GM19372 (cell line): Measurements from ENCODE around the gene SAA1.
"Not testable (repeated sequence)": the region's sequence is repeated elsewhere in the genome, so short reads cannot be mapped to it uniquely, and the experiment has no call there.

ENCODE experiments used
- ATAC-seq: cut with Tn5 transposase; IDR thresholded peaks from one replicate; pipeline ENCODE4 v1.9.1; 2021; ENCODE audit warnings: mild to moderate bottlenecking, low read depth, moderate library complexity; ENCODE audit not compliant: unreplicated experiment

The SAA1 gene

DNA sequence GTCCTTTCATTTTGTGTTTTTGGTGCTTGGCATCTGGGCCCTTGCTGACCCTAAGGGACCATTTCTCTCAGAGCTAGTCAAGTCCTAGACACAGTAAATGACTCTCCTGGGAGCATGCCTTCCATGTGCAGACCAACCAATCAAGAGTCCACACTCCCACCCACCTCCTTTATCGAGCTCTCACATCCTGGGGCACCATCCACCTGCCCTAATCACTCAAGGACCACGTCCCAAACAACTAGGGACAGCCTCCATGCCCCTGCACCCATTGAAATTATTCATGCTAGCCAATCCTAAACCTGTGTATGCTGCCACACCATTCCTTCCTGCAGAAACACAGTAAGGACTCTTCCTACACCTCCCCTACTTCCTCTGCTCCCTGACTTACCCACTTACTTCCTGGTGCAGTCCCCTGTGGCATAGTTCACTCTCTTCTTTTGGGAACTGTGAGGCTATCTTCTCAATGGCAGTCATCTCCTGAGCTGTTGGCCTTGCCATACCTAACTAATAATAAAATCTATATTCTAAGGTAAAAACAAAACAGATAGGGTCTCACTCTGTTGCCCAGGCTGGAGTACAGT, 11.2 kb upstream of the SAA1 start:
- no peak for ATAC-seq

DNA sequence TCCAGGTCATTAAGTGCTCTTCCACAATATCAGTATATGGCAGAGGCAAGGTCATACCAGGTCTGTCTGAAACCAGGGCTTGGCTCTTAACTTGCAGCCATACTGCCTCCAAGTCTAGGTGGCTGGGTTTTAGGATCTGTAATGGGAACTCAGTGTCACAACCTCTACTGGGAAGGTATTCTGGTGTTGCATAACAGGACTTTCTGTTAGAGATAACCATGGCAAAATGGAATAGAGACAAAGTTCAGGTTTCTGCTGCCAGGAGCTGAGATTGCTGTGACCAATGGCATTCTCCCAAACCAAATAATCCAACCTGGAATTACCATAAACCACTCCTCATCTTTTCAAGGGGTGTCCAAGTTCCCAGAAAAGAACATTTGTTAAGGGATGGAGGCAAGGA, 6.8 kb upstream of the SAA1 start:
- no peak for ATAC-seq

DNA sequence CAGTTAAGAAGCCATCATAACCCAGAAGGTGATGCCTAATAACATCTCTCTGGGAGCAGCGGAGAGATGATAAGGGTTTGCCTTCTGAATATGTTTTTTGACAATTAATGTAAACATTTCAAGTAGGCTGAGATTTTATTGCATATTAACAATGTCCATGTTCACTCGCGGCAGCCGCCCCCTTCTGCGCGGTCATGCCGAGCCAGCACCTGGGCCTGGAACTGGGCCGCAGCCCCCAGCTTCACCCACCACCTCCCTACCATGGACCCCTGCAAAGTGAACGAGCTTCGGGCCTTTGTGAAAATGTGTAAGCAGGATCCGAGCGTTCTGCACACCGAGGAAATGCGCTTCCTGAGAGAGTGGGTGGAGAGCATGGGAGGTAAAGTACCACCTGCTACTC, 4.3 kb upstream of the SAA1 start:
- no peak for ATAC-seq

DNA sequence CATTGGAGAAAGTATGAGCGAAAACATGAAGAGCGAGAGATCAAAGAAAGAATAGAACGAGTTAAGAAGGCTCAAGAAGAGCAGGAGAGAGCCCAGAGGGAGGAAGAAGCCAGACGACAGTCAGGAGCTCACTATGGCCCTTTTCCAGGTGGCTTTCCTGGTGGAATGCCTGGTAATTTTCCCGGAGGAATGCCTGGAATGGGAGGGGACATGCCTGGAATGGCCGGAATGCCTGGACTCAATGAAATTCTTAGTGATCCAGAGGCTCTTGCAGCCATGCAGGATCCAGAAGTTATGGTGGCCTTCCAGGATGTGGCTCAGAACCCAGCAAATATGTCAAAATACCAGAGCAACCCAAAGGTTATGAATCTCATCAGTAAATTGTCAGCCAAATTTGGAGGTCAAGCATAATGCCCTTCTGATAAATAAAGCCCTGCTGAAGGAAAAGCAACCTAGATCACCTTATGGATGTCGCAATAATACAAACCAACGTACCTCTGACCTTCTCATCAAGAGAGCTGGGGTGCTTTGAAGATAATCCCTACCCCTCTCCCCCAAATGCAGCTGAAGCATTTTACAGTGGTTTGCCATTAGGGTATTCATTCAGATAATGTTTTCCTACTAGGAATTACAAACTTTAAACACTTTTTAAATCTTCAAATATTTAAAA, 3.2 kb upstream of the SAA1 start:
- not testable (repeated sequence) for ATAC-seq

DNA sequence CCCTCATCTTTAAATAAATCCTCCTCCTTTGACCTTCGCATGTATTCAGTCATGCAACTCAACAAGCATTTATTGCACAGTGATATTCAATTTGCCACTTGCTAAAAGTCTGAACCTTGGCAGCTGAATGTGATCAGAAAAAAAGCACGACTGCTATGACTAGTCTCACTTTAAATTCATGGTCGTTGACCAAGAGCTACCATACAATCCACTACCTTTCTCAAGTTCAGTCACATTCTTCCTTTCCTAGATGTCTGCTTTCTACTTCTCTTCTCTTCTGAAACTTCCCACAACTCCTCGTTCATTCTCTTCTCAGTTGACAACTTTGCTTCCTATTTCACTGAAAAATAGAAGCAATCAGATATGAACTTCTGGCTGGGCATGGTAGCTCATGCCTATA, 2.0 kb upstream of the SAA1 start:
- no peak for ATAC-seq

DNA sequence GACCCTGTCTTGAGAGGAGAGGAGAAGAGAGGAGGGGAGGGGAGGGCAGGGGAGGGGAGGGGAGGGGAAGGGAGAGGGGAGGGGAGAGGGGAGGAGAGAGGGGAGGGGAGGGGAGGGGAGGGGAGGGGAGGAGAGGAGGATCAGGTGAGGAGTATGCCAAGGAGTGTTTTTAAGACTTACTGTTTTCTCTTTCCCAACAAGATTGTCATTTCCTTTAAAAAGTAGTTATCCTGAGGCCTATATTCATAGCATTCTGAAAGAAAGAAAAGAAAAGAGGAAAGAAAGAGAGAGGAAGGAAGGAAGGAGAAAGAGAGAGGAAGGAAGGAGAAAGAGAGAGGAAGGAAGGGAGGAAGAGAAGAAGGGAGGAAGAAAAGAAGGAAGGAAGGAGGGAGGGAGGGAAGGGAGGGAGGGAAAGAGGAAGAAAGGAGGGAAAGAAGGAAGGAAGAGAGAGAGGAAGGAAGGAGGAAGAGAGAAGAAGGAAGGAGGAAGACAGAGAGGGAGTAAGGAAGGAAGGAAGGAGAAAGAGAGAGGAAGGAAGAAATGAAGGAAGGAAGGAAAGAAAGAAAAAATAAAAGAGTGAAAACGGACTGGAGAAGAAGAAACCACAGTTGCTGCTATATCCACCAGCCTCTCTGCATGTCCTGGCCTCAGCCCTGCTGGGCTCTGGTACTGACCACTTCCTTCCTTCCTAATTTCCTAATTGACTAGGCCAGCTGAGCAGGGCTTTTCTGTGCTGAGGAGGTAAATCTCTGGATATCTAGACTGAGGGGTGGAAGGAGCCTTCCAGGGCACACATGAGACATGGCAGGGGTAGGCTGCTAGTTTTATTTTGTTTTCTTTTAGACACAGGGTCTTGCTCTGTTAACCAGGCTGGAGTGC, 1.1 kb upstream of the SAA1 start:
- no peak for ATAC-seq

DNA sequence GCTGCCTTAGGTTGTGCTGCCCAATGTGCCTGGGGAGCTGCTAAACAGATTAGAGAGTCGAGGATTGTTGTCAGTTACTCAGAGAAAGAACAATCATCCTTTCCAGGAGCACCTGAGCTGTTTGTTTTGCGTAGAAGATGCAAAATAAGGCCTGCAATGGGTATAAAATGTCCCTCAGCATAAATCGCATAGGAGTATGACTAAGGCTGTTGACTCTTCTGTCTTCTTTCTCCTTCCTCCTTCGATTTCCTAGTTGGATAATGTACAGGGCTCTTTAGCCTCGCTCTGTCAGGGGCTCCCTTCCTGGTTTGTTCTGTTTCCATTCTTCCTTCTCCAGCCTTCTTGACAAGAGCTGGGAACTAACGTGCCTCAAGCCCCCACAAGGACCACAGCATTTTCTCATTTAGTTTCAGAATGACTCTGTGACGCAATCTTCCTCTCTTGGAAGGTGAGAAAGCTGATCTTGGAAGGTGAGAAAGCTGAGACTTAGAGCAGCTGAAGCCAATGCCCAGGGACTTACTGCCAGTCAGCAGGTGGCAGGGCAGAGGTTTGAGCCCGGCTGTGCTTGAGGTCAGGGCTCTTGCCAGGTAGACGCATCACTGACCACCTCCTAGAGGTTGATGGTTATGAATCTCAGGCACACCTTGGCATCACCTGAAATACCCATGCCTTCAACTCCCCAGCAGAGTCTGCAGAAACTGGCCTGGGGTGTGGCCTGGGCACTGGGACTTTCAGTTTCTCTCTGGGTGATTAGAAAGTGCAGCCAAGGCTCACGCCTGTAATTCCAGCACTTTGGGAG, 1.5 kb downstream of the SAA1 start:
- ATAC-seq: peak; percentile 31

DNA sequence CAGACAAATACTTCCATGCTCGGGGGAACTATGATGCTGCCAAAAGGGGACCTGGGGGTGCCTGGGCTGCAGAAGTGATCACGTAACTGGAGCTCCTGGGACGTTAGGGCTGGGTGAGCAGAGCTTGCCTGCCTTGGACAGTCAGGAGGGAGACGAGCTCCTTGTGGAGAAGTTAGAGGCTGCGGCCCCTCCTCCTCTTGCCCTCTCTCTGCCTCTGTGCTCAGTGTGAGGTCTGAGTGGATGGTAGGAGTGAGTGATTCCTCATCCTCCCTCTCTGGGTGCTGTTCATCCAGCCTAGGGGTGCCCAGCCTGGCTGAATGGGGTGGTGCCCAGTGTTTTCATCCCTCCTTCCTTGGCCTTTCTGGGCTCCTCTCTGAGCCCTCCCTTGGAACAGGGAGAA, 3.2 kb downstream of the SAA1 start:
- not testable (repeated sequence) for ATAC-seq

DNA sequence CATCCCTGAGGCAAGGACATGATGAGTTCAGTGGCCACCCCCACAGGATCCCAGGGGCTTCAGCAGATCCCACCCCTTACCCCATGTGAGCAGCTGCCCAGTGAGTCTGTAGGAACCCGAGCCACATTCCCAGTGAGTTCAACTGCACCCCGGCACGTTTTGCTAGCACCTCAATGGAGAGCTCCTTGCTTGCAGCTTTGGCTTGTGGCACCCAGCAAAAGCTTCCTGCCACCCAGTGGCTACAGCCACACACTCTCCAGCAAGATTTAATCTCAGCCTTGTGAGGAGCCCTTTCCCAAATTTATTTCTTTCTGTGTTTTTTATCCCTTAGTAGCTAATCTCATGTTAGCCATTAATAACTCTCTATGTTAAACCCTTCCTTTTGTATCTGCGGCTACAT, 4.0 kb downstream of the SAA1 start:
- no peak for ATAC-seq

DNA sequence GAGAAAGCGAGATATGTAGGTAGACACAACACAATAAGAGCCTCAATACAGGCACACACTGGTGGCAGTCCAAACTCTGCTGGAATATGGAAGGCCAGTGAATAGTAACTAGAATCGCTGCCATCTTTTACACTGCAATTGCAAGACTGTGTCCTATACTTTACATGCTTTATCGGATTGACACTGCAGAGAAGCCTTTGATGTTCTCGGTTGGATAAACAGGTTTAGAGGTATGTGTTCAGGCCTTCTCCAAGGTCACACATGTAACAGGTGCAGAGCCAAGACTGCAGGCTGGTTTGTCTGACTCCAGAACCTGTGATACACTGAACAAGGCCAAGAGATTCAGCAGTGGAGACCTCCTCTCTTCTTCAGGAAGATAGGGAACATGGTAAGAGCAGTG, 5.1 kb downstream of the SAA1 start:
- ATAC-seq: no peak

DNA sequence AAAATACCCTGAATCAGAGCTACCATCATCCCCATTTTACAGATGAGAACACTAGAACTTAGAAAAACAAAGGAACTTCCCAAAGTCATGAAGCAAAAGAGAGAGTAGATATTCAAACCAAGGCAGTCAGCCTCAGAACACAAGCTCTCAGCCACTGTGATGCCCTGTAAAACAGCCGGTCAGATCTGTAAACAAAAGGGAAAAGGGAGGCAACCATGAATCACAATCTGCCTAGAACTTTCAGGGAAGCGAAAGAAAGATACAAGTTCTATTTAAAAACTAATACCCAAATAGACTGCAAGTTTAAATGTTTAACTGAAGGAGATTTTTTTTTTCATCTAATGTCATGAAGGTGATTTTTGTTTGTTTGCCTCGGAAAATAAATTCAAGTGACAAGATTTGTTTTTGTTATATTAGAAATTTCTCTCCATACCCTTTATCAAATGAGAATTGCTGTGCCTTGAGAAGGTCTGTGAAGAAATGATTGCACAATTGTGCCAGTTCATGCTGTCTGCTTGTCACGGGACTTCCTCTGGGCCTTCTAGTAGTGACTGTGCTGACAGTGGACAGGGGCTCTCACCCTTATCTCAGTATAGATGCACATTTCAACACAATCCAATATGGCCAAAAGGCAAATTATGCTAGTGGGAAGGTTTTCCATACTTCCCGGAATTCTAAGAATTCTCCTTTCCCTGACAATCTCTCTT, 11.7 kb downstream of the SAA1 start:
- ATAC-seq: no peak

DNA sequence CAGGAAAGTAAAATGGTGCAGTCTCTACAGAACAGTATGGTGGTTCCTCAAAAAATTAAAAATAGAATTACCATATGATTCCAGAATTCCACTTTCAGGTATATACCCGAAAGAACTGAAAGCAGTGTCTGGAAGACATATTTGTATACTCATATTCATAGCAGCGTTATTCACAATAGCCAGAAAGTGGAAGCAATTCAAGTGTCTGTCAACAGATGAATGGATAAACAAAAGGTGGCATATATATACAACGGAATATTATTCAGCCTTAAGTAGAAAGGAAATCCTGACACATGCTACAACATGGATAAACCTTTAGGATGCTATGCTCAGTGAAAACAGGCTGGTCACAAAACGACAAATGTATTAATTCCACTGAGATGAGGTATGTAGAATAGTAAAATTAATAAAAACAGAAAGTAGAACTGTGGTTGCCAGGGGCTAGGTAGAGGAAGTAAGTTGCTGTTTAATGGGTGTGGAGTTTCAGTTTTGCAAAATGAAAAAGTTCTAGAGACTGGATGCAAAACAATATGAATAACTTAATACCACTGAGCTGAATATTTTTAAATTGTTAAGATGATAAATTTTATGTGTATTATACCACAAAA, 14.5 kb downstream of the SAA1 start:
- ATAC-seq: peak; percentile 84

DNA sequence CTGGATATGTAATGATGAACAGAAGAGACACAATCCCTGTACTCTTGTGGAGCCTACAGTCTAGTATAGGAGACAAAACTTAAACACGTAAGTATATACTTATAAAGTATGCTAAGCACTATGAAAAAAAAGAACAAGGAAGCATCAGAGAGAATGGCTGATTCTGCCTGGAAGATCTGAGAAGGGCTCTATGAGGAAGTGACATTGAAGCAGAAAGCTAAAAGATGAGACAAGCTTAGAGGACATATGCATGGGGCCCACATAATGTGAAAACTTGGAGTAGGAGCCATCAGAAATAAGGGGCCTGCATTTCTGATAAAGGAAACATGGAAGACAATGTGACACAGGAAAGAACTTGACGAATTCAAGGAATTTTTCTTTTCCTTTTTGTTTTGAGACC, 16.6 kb downstream of the SAA1 start:
- ATAC-seq: no peak

DNA sequence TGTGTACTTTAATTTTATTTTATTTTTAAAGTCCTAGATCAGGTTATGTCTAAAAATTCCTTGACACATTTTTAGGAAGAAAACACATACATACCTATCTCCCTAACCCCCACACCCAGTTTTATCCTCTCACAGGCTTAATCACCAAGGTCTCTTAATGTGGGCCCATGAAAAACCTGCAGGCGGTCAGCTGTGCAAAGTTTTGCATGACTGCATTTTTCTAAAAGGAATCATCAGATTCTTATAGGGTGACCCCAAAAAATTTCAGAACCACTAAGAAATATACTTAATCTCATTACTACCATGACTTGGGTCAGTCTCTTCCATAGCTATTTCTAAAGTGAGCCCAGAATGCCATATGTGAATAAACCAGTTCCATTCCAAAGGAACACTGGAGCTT, 19.8 kb downstream of the SAA1 start:
- no peak for ATAC-seq

DNA sequence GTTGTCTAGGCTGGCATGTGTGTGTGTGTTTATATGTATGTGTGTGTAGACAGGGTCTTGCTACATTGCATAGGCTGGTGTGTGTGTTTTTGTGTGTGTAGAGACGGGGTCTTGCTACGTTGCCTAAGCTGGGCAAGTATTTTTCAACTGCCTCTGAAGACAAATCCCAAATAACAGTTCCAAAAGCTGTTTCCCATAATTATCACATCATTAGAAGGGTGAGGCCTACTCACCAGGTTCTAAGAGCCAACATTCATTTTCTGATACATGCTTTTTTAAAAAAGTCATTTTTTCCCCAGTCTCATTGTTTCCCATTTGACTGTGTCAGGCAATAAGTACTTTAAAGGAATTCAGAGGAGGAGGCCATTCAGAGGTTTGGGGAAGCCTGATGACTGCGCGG, 22.8 kb downstream of the SAA1 start:
- ATAC-seq: no peak

DNA sequence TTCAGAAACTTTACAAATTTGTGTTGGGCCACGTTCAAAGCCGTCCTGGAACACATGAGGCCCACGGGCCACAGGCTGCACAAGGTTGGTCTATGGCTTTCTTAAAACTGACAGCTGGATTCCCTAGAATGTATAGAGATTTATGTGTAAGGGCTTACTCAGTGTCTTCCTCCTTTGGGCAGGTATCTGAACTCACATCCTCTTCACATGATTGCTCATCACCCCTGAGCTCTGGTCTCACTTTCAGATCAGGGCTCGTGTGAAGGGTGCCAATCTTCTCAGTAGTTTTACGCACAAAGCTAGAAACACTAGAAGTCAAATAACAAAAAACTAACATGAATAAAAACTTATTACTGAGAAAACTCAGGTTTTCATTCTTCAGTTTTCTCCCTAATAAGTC, 28.8 kb downstream of the SAA1 start:
- ATAC-seq: no peak

DNA sequence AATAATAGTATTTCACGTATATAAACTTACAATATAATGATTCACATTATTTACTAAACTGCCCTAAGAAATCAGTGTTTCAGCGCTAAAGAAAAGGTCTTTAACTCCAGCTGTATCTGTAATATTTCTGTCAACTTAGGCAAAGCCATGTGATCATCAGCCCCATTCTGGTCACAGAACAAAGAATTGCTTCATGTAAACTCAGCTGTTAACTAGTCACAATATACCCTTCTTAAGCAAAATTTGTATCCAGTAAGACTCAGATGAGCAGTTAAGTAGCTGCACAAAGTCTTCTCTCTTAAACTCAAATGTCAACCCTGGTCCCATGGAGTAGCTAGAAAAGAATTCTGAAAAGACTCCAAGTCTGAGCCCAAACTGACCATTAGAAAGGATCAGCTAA, 29.3 kb downstream of the SAA1 start:
- ATAC-seq: no peak

DNA sequence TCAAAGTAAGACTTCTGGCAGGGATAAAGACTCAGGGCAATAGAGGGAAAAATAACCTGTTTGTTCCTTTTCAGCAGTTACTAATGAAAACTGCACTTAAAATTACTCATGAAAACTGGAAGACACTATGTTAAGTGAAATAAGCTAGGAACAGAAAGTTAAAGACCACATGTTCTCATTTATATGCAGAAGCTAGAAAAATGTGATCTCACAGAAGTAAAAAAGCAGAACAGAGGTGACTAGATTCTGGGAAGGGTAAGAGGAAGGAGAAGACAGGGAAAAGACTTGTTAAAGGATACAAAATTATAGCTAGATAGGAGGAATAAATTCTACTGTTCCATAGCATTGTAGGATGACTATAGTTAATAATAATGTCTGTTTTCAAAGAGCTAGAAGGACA, 33.7 kb downstream of the SAA1 start:
- no peak for ATAC-seq

DNA sequence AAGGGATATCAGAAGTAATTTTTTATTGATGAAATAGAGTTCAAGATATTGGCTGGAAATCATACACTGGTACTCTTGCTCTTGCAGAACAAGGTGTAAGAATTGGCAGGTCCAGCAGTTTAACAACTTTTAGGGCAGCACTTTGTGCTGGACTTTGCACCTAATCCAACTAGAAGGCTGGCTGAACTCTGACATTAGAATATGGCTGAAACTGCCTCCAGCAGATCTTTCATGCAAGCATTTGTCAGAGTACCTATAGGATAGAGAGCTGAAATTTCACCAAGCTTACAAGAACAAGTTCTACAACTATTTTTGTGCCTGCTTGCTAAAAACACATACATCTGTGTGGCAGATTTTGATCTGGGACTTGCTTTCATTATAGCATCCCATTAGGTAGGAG, 38.7 kb downstream of the SAA1 start:
- ATAC-seq: no peak
